Neutrophil (primary cell): Measurements from ENCODE around the gene MRPL30.
"Not testable (repeated sequence)": the region's sequence is repeated elsewhere in the genome, so short reads cannot be mapped to it uniquely, and the experiment has no call there.

Source experiments
- H3K27ac ChIP-seq: fragments of 200-600 bp; sonication (generic); 2 replicates; pipeline ENCODE4 v1.5.1; 2016; ENCODE audit warnings: mild to moderate bottlenecking, moderate library complexity
- H3K27me3 ChIP-seq: fragments of 200-600 bp; sonication (generic); 2 replicates; pipeline ENCODE4 v1.6.0; 2016; ENCODE audit warnings: mild to moderate bottlenecking
- H3K36me3 ChIP-seq: fragments of 200-600 bp; sonication (generic); 2 replicates; pipeline ENCODE4 v1.5.1; 2017
- H3K4me1 ChIP-seq, 2 experiments: fragments of 200-600 bp in 1 of 2; sonication (generic) in 1 of 2; 1 replicate in 1 of 2; 2 replicates in 1 of 2; pipeline versions ENCODE4 v1.5.1 to v1.6.1; 2013 to 2016; ENCODE audit warnings: low read depth in 1 of 2, low read length in 1 of 2, mild to moderate bottlenecking in 1 of 2, moderate library complexity in 1 of 2; ENCODE audit not compliant: control insufficient read depth in 1 of 2, insufficient read depth in 1 of 2
- H3K4me3 ChIP-seq, 2 experiments: fragments of 200-600 bp in 1 of 2; sonication (generic) in 1 of 2; 1 replicate in 1 of 2; 2 replicates in 1 of 2; pipeline ENCODE4 v1.5.1; 2013 to 2016; ENCODE audit warnings: low read depth in 1 of 2, low read length in 1 of 2, mild to moderate bottlenecking in 1 of 2, moderate library complexity in 1 of 2
- H3K9me3 ChIP-seq: fragments of 200-600 bp; sonication (generic); 2 replicates; pipeline ENCODE4 v1.5.1; 2016
- CTCF ChIP-seq: fragments of 200-600 bp; sonication (generic); IDR thresholded peaks from 2 replicates; pipeline ENCODE4 v1.5.1; 2016; ENCODE audit warnings: antibody characterized with exemption

Gene MRPL30

GRCh38 chr2:99201959-99202678 is 21.1 kb downstream of the MRPL30 start:
- H3K27ac ChIP-seq, result no peak overlapping the region
- H3K9me3 ChIP-seq, result no peaks in the 10 kb centered on the region
- H3K4me1 ChIP-seq, result peaks cover 5% of the 10 kb centered on the region in 2 experiments
- H3K36me3 ChIP-seq, result peaks cover 17% of the 10 kb centered on the region
- no peak overlapping the region for H3K4me3 ChIP-seq
- TF ChIP-seq CTCF, result no peak
- no peaks in the 10 kb centered on the region for H3K27me3 ChIP-seq

DNA sequence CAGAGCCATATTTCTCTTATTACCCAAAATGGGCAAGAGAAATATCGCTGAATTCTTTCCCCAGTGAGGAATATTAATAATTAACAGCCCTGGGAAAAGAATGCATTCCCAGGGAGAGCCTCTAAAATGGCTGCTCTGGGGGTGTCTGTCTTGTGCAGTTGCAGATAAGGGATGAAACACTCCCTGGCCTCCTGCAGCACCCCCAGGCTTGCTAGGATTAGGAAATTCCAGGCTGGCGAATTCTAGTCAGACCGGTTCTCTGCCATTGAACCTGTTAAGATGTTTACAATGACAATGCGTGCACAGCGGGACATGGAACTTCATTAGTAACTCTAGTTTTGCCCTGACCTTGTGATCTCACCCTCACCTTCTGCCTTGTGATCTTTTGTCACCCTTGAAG is 24.5 kb downstream of the MRPL30 start:
- Histone ChIP-seq H3K4me3 (no peak overlapping the region), H3K4me1 (no peaks in the 10 kb centered on the region), H3K27ac (no peak overlapping the region), H3K9me3 (no peaks in the 10 kb centered on the region), H3K36me3 (no peaks in the 10 kb centered on the region), H3K27me3 (no peaks in the 10 kb centered on the region)
- TF ChIP-seq CTCF, result no peak

DNA sequence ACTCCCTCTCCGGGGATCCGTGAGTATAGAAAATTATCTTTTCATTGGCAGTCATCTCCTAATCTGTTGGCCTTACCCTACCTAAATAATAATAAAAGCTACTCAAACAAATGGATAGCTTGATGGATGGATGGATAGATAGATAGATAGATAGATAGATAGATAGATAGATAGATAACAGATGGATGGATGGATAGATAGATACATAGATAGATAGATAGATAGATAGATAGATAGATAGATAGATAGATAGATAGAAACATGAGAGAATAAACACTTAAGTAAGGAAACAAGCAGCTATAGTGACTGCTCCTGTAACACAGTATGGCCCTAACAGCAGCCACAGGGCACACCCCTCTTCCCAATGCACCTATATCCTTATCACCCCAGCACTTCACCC is 35.1 kb downstream of the MRPL30 start:
- Histone ChIP-seq H3K4me3 (no peak overlapping the region), H3K27ac (no peak overlapping the region), H3K9me3 (no peaks in the 10 kb centered on the region), H3K27me3 (no peaks in the 10 kb centered on the region), H3K4me1 (no peaks in the 10 kb centered on the region), H3K36me3 (no peaks in the 10 kb centered on the region)
- TF ChIP-seq CTCF, result no peak

GRCh38 chr2:99217929-99218501 is 37.0 kb downstream of the MRPL30 start:
- Histone ChIP-seq H3K4me1 (no peaks in the 10 kb centered on the region), H3K36me3 (no peaks in the 10 kb centered on the region)
- no peak for TF ChIP-seq CTCF

GRCh38 chr2:99233177-99233576 is 52.2 kb downstream of the MRPL30 start:
- H3K27me3 ChIP-seq, H3K4me3 ChIP-seq, H3K27ac ChIP-seq, H3K9me3 ChIP-seq, H3K4me1 ChIP-seq, H3K36me3 ChIP-seq: not testable (repeated sequence)

More at GRCh38 chr2:99217929-99218501, 37.0 kb downstream of the MRPL30 start:
- H3K9me3 ChIP-seq, result no peaks in the 10 kb centered on the region
- no peak overlapping the region for H3K4me3 ChIP-seq
- H3K27ac ChIP-seq, result no peak overlapping the region
- no peaks in the 10 kb centered on the region for H3K27me3 ChIP-seq

DNA sequence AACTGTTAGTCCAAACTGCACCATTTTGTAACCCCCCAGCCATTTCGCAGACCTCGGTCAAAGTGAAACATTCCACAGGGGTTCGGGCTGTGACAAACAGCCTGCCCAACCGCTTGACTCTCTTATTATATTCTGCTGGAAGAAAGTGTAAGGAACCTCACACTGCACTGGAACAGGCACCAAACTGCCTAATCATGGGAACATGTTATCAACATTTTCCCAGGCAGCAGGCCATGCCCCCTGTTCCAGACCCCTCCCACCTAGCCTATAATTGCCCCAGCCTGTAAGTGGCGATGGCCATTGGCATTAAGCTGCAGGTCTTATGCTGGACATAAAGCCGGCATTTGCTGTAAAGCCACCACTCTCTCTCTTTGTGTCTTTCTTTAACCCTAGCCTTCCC is 57.6 kb downstream of the MRPL30 start:
- Histone ChIP-seq H3K4me1 (no peaks in the 10 kb centered on the region), H3K4me3 (no peak overlapping the region), H3K27me3 (no peaks in the 10 kb centered on the region), H3K27ac (no peak overlapping the region), H3K9me3 (no peaks in the 10 kb centered on the region), H3K36me3 (no peaks in the 10 kb centered on the region)
- TF ChIP-seq CTCF, result no peak
